ENCODE data around the gene CUTA.

GRCh38 chr6:33367009-33367714 lies 50.7 kb downstream of the CUTA start:
- TF ChIP-seq CTCF (IDR thresholded peaks at IDR 0.05; ENCODE audit: poor library complexity, severe bottlenecking) (no peak), EP300 (conservative IDR thresholded peaks at IDR 0.05; ENCODE audit: poor library complexity, severe bottlenecking) (no peak), POLR2AphosphoS5 (IDR thresholded peaks at IDR 0.05) (no peak), REST (IDR thresholded peaks at IDR 0.05; ENCODE audit: borderline replicate concordance) (no peak), TAF1 (IDR thresholded peaks at IDR 0.05; ENCODE audit: low read depth) (no peak), EZH2 (IDR thresholded peaks at IDR 0.05; ENCODE audit: borderline replicate concordance, insufficient read depth, low read length, poor library complexity, severe bottlenecking) (no peak)
